CD4-positive, alpha-beta T cell treated with Interleukin-17A for 1 hour (primary cell): ENCODE data around the gene OSBPL8.

ENCODE experiments used
- DNase-seq: peaks from one replicate; pipeline ENCODE4 v3.0.0-alpha.2; 2020

Gene OSBPL8, protein sequence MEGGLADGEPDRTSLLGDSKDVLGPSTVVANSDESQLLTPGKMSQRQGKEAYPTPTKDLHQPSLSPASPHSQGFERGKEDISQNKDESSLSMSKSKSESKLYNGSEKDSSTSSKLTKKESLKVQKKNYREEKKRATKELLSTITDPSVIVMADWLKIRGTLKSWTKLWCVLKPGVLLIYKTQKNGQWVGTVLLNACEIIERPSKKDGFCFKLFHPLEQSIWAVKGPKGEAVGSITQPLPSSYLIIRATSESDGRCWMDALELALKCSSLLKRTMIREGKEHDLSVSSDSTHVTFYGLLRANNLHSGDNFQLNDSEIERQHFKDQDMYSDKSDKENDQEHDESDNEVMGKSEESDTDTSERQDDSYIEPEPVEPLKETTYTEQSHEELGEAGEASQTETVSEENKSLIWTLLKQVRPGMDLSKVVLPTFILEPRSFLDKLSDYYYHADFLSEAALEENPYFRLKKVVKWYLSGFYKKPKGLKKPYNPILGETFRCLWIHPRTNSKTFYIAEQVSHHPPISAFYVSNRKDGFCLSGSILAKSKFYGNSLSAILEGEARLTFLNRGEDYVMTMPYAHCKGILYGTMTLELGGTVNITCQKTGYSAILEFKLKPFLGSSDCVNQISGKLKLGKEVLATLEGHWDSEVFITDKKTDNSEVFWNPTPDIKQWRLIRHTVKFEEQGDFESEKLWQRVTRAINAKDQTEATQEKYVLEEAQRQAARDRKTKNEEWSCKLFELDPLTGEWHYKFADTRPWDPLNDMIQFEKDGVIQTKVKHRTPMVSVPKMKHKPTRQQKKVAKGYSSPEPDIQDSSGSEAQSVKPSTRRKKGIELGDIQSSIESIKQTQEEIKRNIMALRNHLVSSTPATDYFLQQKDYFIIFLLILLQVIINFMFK

GRCh38 chr12:76559400-76560085 is at the start of gene OSBPL8:
Gene OSBPL8 (minus strand): TSS chr12:76559771. CDS start chr12:76487551, 72,220 bp downstream.
- peak; percentile 95 for DNase-seq

DNA sequence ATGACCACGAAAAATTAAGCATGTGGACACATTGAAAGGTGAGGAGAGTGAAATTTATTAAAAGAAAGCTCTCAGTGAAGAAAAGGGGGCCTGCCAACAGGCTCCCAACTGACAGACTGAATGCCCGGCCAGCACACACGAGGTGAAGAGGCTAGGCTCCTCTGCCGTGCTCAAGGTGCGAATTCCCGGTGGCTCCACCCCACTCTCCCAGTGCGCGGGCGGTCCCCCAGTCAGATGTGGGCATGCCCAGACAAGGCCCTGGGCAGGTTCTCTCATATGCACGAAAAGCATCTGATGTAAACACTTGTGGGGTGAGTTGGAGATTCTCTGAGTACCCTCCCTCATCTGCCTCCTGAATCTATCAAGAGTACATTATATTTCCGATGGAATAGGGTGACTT is 48.5 kb upstream of the OSBPL8 start:
- DNase-seq = no peak

DNA sequence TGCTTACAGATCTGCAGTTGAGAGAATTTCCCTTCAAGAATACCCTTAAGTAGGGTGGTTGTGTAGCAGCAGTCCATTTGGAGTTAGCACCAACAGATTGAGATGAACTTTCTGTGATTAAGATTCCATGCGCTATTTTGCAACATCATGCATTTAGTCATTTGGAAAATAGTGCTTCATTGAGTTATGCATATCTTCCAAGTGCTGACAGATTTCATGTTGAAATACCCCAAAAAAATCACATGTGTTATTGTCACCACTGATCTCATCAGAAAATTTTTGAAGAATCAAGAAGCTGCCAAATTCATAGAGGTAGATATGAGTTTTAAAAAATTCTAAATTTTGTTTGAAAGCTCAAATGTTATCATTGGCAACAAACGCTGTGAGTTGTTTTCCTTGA is 35.5 kb upstream of the OSBPL8 start:
- no peak for DNase-seq

DNA sequence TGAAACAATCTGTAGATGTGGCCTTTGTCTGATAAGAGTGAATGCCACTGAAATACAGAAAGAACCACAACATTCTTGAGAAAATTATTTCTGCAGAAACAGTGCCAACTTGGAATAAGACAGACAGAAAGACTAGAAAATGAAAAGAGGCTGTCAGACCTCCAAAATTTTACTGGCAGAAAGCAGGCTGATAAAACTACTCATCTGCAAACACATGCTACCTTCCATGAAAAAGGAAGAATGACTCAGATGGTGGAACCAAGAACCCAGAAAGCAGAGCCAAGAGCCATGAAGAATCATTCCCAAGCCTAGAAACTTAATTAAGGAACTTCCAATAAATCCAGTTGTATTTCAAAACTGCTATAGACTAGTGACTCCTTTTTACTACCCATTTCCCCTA is 31.9 kb upstream of the OSBPL8 start:
- DNase-seq = no peak

DNA sequence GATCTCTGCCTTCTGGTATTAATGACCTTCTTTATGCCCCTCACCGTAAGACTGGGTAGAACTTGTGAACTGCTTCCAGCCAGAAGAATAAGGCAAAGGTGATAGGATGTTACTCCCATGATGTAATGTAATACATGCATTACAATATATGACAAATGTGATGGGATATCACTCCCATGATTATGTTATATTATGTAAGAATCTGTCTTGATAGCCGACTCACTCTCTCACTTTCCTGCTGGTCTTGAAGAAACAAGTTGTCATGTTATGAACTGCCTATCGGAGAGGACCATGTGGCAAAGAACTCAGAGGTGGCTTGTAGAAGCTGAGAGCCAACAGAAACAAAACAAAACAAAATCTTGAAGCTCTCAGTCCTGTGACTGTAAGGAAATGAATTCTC is 30.6 kb upstream of the OSBPL8 start:
- no peak for DNase-seq

DNA sequence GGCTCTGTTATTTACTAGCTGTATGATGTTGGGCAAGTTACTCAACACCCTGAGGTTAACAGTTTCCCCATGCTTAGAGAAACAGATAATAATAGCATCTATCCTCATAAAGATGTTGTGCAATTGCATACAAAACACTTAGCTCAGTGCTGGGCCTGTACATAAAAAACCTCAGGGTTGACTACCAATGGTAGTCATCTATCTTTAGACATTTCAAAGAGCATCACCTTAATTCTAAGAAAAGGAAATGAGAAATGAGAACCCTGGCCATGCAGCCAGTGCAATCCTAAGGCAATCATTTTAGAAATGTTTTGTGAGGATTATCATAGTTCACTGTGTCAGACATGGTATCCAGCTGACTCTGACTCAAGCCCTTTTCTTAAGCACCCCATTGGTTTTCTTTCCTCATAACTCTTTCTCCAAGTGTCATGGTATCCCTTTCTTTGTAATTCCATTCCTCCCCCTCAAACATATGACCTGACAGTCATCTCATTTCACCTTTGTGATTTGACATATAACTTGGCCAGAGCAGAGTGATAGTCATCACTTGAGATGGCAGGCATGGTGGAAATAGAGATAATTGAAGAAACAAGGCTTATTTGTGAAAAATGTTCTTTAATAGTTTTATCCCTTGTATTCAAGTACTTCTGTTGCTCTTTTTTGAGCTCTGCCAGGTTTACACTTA is 29.5 kb upstream of the OSBPL8 start:
- DNase-seq = peak; percentile 23

DNA sequence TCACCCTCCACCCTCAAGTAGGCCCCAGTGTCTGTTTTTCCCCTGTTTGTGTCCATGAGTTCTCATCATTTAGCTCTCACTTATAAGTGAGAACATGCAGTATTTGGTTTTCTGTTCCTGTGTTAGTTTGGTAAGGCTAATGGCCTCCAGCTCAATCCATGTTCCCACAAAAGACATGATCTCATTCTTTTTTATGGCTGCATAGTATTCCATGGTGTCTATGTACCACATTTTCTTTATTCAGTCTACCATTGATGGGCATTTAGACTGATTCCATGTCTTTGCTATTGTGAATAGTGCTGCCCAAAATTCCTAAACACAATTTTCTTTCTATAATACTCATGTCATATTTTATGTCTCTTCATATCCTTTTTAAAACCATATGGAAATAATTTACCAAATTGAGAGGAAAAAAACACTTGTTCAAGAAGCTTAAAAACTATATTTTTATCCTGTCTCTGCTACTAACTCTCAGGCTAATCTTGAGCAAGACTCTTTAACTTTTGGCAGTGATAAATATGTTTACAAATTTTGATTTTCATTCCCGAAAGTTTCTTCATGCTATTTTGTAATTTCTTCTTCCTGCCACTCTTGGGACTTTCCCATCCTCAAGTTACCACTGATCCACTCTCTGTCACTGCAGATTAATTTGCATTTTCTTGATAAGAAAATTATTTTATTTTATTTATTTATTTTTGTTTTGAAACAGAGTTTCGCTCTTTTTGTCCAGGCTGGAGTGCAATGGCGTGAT is 28.0 kb upstream of the OSBPL8 start:
- DNase-seq = no peak

DNA sequence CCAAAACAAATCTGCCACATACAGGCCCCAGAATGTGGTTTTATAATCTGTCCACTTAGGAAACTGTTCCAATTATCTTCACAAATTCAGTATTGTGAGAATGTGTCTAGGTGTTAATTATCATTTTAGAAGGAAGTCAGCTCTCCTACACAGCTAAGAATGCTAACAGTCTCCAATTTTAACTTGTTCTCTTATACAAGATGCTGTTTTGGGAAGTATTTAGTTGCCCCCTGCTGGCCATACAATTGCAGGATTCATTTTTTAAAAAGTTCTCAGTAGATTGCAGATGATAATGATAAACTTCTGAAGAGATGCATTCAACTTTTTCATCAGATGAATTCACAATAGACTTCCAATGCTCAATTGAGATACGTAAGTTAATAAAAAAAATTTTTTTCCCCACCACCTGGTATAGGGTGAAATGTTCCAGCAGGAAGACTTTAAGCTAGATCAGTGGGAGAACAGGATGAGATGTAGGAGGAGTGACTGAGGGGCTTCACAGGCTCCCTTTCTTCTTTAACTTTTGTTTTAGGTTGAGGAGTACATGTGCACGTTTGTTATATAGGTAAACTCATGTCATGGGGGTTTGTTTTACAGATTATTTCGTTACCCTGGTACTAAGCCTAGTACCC is 27.3 kb upstream of the OSBPL8 start:
- peak; percentile 71 for DNase-seq

DNA sequence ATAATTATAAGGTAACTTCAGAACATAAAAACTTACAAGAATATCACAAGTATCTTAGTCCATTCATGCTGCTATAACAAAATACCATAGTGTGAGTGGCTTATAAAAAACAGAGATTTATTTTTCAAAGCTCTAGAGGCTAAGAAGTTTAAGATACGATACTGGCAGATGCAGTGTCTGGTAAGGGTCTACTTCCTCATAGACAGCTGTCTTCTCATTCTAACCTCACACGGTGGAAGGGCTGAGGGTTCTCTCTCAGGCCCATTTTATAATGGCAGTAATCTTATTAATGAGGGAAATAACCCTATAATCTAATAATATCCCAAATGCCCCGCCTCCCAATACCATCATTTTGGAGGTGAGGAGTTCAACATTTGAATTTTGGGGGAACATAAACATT is 23.7 kb upstream of the OSBPL8 start:
- no peak for DNase-seq

DNA sequence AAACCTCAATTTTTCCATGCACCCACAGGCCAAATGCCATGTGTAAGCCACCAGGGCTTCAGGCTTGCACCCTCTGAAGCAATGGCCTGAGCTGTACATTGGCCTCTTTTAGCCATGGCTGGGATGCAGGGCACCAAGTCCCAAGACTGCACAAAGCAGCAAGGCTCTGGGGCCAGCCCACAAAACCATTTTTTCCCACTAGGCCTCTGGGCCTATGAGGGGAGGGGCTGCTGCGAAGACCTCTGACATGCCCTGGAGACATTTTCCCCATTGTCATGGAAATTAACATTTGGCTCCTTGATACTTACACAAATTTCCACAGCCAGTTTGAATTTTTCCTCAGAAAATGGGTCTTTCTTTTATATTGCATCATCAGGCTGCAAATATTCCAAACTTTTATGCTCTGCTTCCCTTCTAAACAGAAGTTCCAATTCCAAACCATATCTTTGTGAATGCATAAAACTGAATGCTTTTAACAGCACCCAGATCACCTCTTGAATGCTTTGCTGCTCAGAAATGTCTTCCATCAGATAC is 14.3 kb upstream of the OSBPL8 start:
- DNase-seq = no peak

- DNase-seq = no peak
Measured at GRCh38 chr12:76571256-76571655, 11.7 kb upstream of the OSBPL8 start.

- peak; percentile 24 for DNase-seq
Measured at GRCh38 chr12:76569685-76570604, 10.4 kb upstream of the OSBPL8 start.

DNA sequence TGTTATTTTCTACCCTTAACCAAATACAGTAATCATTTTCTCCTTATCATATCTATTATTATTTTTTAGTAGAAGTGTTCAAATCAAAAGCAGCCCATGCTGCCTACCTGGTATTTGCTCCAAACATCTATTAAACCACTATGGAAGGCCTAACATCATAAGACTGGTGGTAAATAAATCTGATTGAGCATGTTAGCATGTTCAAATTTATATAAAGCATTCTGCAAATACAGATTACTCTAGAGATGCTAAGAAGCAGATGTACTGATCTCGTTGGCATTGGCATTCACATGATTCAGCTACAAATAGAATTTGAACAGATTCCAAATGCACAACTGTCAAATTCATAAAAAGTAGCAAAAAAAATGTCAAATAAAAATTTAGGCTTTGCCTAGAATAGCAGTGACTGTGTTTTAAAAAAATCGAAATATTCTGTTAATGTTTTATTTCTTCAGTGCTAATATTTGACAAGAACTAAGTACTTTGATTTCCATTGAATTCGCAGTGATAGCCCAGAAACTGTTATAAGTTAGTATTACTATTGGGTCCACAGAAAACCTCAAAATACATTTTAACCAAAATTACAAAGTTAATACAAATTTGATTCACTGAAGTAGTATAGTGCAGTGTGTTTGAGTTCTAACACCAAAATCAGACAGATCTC is 9.4 kb upstream of the OSBPL8 start:
- DNase-seq = no peak

- DNase-seq = no peak
Measured at GRCh38 chr12:76568130-76568529, 8.6 kb upstream of the OSBPL8 start.

DNA sequence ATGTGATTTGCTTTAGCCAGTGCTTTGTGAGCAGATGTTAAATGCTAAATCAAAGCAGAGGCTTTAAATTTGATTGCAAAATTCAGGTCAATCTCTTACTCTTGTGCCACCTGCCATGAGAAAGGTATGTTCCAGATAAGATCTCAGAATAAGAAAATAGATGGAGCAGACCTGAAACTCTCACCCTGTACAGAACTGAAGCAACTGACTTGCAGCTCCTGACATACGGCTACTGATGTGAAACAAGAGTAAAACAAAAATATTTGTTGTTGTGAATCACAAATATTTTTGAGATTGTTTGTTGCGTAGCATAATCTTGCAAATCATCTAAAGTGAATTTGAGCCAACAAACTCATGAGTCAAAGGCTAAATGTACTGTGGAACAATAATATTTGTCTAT is 3.5 kb upstream of the OSBPL8 start:
- no peak for DNase-seq

DNA sequence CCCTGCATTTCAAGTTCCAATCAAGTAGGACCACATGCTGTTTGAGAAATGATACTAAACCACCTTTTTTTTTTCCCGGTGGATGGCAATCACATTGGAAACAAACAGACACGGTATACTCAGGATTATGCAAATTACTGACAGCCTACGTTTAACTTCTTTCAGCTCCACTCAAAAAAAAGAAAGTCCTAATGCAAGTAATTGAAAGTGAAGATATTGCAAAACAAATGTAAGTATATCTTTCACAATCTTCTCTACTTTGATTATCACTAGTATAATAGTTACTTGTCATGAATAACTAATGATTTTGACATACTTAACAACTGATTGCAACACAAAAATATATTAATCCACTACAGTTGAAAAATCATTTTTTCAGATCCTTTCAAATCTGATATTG is 2.6 kb upstream of the OSBPL8 start:
- DNase-seq = no peak

DNA sequence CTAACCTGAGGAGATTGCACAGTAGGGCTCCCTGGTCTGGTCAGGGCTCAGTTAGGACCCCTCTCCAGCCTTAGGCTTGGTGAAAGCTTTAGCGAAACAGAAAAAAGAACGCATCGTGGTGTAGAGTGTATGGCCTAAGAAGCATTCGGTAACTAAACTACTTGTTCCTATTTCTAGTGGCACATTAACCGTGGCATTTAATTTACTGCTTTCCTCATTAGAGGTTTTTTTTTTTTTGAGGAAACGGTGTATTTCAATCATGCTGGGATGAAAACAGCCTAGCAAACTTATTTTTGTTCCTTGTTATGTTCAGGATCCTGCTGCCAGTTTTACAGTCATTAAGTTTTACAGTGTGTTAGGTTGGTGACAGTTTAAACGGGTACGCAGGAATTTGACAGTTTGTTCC is 518 bp upstream of the OSBPL8 start:
- DNase-seq = no peak

- peak; percentile 85 for DNase-seq
Measured at GRCh38 chr12:76558684-76559399, 729 bp downstream of the OSBPL8 start.

GRCh38 chr12:76556368-76556767 is 3.2 kb downstream of the OSBPL8 start:
- DNase-seq = peak; percentile 52
